ENCODE data around the gene HMGXB4. TPM values are rescaled to one million over a fixed set of nuclear protein-coding genes. Genes with fewer than 3 reads are reported as not detected.

HMGXB4 gene
- total RNA-seq, 4 donors from 2014 or later: 13.8 to 24.7 (median 19.9) TPM

DNA sequence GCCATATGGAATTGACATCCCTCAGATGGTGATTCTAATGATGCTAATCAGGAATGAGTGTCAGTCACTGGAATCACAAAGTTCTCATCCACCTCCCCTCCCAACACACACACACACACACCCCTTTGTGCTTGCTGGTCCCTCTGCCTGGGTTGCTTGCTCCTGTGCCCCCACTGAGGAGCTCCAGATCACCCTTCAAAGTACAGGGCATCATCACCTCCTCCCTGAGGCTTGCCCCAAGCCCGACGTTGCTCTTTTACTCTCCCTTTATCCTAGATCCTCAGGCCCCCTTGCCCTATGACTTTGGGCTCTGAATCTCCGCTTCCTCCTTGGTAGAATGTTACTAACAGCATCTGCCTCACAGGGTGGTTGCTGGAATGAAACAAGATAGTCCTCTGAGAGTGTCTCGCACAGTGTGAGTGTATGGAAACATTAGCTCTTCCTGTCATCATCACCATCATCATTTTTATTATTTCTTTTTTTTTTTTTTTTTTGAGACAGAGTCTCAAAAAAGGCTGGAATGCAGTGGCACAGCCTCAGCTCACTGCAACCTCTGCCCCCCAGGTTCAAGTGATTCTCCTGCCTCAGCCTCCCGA is 45.8 kb downstream of the HMGXB4 start:
- Histone ChIP-seq H3K27ac (no peak overlapping the region), H3K4me1 (peaks cover 19% of the 10 kb centered on the region in 2 donors), H3K36me3 (no peaks in the 10 kb centered on the region), H3K4me3 (replicated peaks in 1 of 3) (no peak overlapping the region), H3K9me3 (no peaks in the 10 kb centered on the region), H3K27me3 (no peaks in the 10 kb centered on the region)
- WGBS, 2 donors: 96 to 97% methylated on average over 5 of the region's 5 CpGs
- intact Hi-C loops (cut with DNase I): no loop called here
- no peak for TF ChIP-seq POLR2A (IDR thresholded peaks at IDR 0.05)
- TF ChIP-seq, protein P1, sequence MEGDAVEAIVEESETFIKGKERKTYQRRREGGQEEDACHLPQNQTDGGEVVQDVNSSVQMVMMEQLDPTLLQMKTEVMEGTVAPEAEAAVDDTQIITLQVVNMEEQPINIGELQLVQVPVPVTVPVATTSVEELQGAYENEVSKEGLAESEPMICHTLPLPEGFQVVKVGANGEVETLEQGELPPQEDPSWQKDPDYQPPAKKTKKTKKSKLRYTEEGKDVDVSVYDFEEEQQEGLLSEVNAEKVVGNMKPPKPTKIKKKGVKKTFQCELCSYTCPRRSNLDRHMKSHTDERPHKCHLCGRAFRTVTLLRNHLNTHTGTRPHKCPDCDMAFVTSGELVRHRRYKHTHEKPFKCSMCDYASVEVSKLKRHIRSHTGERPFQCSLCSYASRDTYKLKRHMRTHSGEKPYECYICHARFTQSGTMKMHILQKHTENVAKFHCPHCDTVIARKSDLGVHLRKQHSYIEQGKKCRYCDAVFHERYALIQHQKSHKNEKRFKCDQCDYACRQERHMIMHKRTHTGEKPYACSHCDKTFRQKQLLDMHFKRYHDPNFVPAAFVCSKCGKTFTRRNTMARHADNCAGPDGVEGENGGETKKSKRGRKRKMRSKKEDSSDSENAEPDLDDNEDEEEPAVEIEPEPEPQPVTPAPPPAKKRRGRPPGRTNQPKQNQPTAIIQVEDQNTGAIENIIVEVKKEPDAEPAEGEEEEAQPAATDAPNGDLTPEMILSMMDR (IDR thresholded peaks at IDR 0.05): no peak
- no peak for DNase-seq

DNA sequence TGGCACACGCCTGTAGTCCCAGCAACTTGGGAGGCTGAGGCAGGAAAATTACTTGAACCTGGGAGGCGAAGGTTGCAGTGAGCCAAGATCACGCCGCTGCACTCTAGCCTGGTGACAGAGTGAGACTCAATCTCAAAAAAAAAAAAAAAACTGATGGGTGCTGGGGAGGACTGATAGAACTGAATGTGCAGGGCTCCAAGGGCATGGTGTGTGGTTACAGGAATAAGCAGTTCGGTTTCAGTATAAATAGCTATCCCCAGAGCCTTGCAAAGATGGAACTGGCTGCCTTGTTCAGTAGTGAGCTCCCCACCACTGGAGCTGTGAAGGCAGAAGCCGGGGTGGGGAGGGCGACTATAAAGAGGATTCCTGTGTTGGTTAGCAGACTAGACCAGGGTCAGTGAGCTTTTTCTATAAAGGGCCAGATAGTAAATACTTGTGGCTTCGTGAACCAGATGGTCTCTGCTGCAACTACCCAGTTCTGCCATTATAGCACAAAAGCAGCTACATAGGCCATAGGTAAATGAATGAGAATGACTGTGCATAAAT is 48.3 kb downstream of the HMGXB4 start:
- intact Hi-C loops (cut with DNase I): no loop called here
- peaks cover 11 to 14% of the 10 kb centered on the region in 2 donors for H3K4me1 ChIP-seq

DNA sequence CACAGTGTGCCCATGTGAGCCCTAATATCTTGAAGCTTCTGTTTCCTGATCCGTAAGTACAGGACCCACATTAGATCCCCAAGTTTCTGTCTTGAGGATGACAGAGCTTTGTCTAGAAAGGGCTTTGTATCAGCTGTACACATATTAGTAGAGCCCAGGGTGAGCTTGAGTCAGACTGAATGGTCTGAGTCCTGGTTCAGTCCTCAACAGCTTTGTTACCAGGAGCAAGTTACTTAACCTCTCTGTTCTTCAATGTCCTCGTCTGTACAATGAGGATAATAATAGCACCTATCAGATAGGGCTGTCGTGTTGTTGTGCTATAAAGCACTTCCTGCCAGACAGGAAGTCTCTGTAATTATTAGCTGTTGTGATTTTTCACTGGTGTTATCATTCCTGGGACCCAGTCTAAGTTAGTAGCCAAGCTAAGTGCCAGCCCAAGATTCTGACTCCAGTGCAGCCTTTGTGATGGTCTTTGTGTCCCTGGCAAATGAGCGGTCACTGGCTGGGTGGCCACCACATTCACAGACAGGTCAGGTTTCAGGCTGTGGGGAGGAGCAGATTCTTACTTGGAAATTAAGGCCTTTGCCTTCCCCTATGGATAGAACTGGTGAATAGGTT is 49.2 kb downstream of the HMGXB4 start:
- intact Hi-C loops (cut with DNase I): no loop called here
- Histone ChIP-seq H3K4me3 (replicated peaks in 1 of 3) (no peak overlapping the region), H3K4me1 (peaks cover 4 to 6% of the 10 kb centered on the region in 2 donors), H3K27me3 (no peaks in the 10 kb centered on the region), H3K36me3 (no peaks in the 10 kb centered on the region), H3K9me3 (no peaks in the 10 kb centered on the region), H3K27ac (no peak overlapping the region)
- no peak for DNase-seq
- WGBS, 2 donors: 65 to 66% methylated on average over 4 of the region's 4 CpGs
- TF ChIP-seq POLR2A (IDR thresholded peaks at IDR 0.05): no peak
- TF ChIP-seq, protein P1 (IDR thresholded peaks at IDR 0.05): no peak

More for the DNA sequence above, 48.3 kb downstream of the HMGXB4 start:
- TF ChIP-seq, protein P1 (IDR thresholded peaks at IDR 0.05): no peak
- TF ChIP-seq POLR2A (IDR thresholded peaks at IDR 0.05): no peak
- Histone ChIP-seq H3K27ac (no peak overlapping the region), H3K9me3 (no peaks in the 10 kb centered on the region), H3K36me3 (no peaks in the 10 kb centered on the region), H3K27me3 (no peaks in the 10 kb centered on the region), H3K4me3 (replicated peaks in 1 of 3) (no peak overlapping the region)
- DNase-seq: no peak
- 84 to 89% methylated on average over 8 of the region's 8 CpGs for whole genome bisulfite sequencing, 2 donors

DNA sequence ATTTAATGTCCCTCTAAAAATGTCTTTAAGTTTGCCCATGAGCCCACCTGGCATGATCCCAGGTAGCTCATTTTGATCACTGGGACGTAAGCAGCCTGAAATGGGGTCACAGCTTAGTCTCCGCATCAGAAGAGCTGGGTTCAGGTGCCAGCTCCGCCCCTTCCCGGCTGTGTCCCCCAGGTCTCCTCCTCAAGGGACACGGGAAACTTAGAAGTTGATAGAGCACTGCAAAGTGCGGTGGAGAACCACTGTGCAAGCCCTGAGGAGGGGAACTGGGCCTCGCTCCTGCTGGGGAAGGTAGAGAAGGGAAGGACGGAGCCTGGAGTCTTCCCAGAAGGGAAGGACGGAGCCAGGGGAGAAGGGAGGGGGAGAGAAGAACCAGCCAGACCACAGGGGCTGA is 50.1 kb downstream of the HMGXB4 start:
- Histone ChIP-seq H3K36me3 (no peaks in the 10 kb centered on the region), H3K27me3 (no peaks in the 10 kb centered on the region), H3K4me1 (peaks cover 5 to 7% of the 10 kb centered on the region in 2 donors), H3K9me3 (no peaks in the 10 kb centered on the region), H3K27ac (no peak overlapping the region), H3K4me3 (replicated peaks in 1 of 3) (no peak overlapping the region)
- intact Hi-C loops (cut with DNase I): no loop called here
- TF ChIP-seq POLR2A (IDR thresholded peaks at IDR 0.05): no peak
- TF ChIP-seq, protein P1 (IDR thresholded peaks at IDR 0.05): no peak
- no peak for DNase-seq
- 82 to 83% methylated on average over 9 of the region's 9 CpGs for WGBS, 2 donors

DNA sequence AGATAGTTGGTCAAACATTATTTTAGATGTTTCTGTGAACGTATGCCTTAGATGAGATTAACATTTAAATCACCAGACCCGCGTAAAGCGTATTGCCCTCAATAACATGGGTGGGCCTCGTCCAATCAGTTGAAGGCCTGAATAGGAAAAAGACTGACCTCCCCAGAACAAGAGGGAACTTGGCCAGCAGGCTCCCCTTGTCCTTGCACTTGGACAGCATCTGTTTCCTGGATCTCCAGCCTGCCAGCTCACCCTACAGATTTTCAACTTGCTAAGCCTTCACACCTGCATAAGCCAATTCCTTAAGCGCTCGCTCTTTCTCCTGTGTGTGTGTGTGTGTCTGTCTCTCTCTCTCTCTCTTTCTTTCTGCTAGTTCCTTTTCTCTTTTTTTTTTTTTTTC is 50.6 kb downstream of the HMGXB4 start:
- Histone ChIP-seq H3K27me3 (no peaks in the 10 kb centered on the region), H3K27ac (no peak overlapping the region), H3K36me3 (no peaks in the 10 kb centered on the region), H3K4me1 (peaks cover 10 to 12% of the 10 kb centered on the region in 2 donors), H3K9me3 (no peaks in the 10 kb centered on the region), H3K4me3 (replicated peaks in 1 of 3) (no peak overlapping the region)
- 91 to 95% methylated on average over 7 of the region's 7 CpGs for WGBS, 2 donors
- DNase-seq: no peak
- intact Hi-C loops (cut with DNase I): no loop called here
- TF ChIP-seq, protein P1 (IDR thresholded peaks at IDR 0.05): no peak
- no peak for TF ChIP-seq POLR2A (IDR thresholded peaks at IDR 0.05)

Data from thyroid gland (tissue), 4 donors.